LHCN-M2 (cell line): Measurements from ENCODE around the gene JAKMIP2. TPM values are rescaled to one million over a fixed set of nuclear protein-coding genes. Genes with fewer than 3 reads are reported as not detected.
"Not testable (repeated sequence)": the region's sequence is repeated elsewhere in the genome, so short reads cannot be mapped to it uniquely, and the experiment has no call there.

Source experiments
- DNase-seq: peaks from one replicate; pipeline ENCODE4 v3.0.0-alpha.2; 2012; ENCODE audit warnings: low read depth
- total RNA-seq: library from RNA; depleted of rRNA; stranded (reverse); fragments of >200 nt; gene quantifications from 2 replicates; pipeline ENCODE4 v1.2.3, GENCODE V29; 2014

Gene JAKMIP2
- total RNA-seq, 1 experiment from 2014 or later = 0.52 TPM

DNA sequence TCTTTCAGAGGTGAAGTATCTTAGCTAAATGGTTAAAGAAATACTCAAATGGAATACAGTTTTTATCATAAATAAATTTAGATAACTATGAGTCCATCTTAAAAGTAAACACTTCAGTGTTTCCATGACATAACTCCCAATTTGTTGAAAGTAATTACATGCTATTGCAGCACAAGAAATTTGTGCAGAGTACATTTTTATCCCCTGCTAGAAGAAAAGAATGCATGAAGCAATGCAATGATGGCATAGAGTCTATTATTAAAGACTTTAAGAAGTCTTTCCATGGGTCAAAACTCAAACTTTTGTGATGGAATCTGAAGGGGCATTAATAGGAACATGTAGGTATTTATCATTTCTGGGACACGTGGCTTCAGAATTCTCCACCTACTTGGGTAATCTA is 166.1 kb downstream of the JAKMIP2 start:
- no peak for DNase-seq

DNA sequence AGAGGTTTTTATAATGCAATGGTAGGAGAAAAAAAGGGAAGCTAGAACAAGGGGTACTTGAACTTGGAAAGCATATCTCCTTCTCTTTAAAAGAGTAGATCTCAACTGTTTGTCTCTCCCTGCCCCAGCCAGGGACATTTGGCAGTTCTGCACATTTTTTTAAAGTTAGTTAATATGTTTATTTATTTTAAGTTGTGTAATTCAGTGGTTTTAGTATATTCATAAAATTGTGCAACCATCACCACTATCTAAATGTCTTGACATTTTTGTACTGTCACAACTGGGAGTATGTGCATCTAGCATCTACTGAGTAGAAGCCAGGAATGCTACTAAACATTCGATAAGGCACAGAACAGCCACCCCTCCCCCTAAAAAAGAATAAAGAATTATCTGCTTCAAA is 169.2 kb downstream of the JAKMIP2 start:
- peak; percentile 34 for DNase-seq

- no peak for DNase-seq
Observed at GRCh38 chr5:147611483-147611882, 171.0 kb downstream of the JAKMIP2 start.

DNA sequence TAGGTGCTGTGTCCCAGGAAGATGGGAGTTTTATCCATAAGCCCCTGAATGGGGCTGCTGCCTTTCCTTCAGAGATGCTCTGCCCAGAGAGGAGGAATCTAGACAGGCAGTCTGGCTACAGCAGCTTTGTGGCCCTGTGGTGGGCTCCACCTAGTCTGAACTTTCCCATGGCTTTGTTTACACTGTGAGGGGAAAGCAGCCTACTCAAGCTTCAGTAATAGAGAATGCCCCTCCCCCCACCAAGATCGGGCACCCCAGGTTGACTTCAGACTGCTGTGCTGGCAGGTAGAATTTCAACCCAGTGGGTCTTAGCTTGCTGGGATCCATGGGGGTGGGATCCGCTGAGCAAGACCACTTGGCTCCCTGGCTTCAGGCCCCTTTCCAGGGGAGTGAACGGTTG is 171.7 kb downstream of the JAKMIP2 start:
- no peak for DNase-seq

GRCh38 chr5:147601652-147602051 is 180.9 kb downstream of the JAKMIP2 start:
- DNase-seq = no peak

DNA sequence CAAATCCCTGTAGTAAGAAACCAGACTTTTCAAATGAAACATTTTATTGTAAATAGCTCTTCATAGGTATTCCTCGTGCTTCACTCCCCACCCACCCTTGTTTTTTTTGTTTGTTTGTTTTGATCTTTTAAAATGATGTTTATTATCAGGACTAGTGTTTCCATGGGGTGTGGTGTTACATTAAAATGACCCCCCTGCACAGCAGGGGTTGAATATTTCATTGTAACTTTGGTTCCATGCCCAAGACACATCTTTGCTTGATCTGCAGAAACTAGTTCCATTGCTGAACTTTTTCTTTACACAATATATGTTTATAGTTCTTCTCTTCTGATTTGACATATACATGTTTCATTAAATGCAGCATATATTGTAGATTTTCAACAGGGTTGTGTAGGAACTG is 191.4 kb downstream of the JAKMIP2 start:
- no peak for DNase-seq

DNA sequence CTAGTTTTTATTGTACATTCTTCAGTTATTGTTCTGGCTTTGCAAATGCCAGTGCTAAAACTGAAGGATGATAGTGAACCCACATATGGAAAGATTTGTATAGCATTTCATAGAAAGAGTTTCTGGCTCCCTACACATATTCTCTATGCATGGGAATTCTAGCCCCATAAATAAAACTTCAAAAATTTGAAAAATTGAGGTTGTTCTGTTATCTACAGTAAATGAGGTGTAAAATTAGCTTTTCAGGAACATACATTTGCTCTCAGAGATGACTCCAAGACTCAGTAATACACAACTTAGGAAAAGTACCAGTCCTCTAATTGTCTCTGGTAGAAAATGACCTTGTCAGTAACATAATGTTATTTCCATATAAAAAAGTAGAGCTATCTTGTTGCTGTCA is 192.4 kb downstream of the JAKMIP2 start:
- no peak for DNase-seq

- DNase-seq = no peak
Observed at GRCh38 chr5:147586832-147587231, 195.7 kb downstream of the JAKMIP2 start.

- no peak for DNase-seq
Observed at GRCh38 chr5:147586221-147586620, 196.3 kb downstream of the JAKMIP2 start.

DNA sequence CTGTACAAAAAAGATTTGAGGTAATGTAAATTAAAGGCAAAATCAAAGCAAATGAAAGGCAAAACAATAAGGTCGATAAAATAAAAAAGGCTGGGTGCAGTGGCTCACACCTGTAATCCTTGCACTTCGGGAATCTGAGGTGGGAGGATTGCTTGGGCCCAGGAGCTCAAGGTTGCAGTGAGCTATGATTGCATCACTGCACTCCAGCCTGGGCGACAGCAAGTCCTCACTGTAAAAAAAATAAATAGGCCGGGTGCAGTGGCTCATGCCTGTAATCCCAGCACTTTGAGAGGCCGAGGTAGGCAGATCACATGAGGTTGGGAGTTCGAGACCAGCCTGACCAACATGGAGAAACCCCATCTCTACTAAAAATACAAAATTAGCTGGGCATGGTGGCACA is 200.3 kb downstream of the JAKMIP2 start:
- not testable (repeated sequence) for DNase-seq

DNA sequence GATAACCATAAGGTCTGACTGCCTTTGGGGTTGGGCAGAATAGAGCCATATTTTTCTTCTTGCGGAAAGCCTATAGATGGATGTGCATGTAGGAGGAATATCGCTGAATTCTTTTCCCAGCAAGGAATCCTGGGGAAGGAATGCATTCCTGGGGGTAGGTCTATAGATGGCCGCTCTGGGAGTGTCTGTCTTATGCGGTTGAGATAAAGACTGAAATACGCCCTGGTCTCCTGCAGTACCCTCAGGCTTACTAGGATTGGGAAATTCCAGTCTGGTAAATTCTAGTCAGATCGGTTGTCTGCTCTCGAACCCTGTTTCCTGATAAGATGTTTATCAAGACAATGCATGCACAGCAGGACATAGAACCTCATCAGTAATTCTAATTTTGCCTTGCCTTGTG is 202.1 kb downstream of the JAKMIP2 start:
- not testable (repeated sequence) for DNase-seq

DNA sequence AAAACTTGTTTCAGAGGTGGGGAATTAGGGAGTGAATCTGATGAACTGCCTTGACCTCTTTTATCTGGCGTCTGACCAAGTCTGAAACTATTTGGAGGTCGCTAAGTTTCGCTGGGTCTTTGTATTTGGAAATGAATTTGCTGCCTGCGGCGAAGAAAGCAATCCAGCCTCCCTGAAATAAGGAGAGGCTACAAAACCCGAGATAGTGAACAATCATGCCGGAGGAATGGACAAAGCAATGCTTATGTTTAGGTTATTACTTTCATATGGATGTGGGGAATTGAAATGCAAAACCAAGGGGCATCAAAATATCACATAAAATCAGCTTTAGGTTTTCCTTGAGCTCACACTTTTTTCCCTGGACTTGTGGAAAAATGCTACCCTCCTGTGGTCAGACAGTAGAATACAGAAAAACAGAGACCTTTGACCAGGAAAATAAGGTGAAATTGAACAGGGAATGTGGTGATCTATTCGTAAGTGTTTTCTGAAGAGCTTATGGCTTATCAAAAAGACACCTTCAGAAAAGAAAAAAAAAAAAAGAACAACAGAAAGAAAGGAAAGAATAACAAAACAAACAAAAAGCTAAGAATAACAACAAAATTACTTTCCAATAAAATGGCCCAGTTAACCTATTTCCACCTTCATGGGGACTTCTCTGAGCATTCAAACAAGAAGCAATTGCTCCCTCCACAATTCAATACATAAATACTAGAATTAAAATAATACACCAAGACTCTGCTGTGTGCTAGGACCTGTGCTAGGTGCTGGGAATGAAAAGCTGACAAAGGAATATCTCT is 204.1 kb downstream of the JAKMIP2 start:
- DNase-seq = peak; percentile 42

GRCh38 chr5:147576646-147577535 is 205.6 kb downstream of the JAKMIP2 start:
- peak; percentile 15 for DNase-seq

GRCh38 chr5:147575598-147575997 is 206.9 kb downstream of the JAKMIP2 start:
- no peak for DNase-seq

- no peak for DNase-seq
Observed at GRCh38 chr5:147573211-147573610, 209.3 kb downstream of the JAKMIP2 start.

DNA sequence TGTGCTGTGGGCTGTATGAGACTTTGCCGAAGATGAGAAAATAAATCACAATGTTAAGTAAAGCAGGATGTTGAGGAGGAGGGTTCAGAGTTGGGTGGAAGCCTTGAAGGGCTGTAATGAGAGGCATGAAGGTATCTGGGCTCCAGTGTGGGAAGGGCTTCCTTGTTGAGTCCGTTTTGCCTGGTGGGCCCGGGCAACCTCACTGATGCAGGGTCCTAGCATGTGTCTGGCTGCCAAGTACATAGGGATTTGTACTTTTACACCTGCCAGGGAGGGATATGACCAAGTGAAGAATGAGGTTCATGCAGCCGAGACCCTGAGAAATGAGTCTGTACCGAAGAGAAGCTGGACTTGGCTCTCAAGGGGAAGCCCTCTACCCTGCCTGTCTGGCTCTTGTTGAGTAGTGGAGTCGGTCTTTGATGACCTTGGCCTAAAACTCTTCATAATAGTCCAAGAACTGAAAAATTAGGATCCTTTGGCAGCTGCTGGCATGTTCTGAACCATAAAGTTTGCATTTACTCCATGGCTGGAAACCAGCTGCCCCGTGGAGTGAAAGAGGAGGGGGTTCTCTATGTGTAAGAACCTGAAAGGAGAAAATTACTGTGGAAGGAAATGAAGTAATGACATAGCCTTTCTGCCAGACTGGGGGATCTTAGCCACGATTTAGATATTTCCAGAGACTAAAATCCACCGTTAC is 213.7 kb downstream of the JAKMIP2 start:
- DNase-seq = no peak

GRCh38 chr5:147567917-147568598 is 214.5 kb downstream of the JAKMIP2 start:
- DNase-seq = no peak

DNA sequence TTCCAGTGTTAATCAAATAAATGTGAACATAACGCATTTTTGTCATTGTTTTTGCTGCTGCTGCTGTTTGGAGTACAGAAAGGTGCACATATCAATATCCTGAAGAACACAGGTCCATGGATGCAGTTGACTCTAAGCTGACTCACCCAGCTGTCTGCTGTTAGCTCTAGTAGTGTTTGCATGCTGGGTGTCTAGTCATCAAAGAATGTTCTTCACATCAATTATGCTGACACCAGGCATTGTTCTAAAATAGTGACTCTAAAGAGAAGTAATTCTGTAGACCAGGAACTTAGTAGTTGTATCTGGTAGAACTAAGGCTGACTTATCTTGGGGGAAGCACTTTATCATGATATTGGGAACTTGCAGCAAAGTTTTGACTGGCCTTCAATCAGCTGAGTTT is 217.0 kb downstream of the JAKMIP2 start:
- DNase-seq = peak; percentile 54

DNA sequence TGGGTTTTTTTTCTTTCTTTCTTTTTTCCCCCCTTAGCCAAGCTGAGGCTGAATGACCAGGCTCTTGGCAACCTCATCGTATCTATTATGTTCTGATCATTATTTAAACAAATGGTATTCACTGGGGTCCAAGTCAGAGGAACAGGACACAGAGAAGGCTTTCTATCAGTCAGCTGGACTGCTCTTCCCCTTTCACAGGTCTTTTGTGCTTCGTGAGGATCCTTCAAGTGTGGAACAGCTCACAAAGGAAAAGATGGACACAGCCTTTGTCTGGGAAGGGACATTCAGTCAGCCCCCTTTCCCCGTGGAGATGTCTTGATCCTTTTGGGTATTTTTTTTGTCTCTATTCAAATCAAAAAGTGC is 218.4 kb downstream of the JAKMIP2 start:
- DNase-seq = no peak

GRCh38 chr5:147563466-147564123 is 218.9 kb downstream of the JAKMIP2 start:
- no peak for DNase-seq

GRCh38 chr5:147561435-147561834 is 221.1 kb downstream of the JAKMIP2 start:
- no peak for DNase-seq
